Naive thymus-derived CD8-positive, alpha-beta T cell (primary cell): ENCODE measurements around the gene TGIF2LX. TPM values are rescaled to one million over a fixed set of nuclear protein-coding genes. Genes with fewer than 3 reads are reported as not detected.
"Not testable (repeated sequence)": the region's sequence is repeated elsewhere in the genome, so short reads cannot be mapped to it uniquely, and the experiment has no call there.

ENCODE experiments used
- ATAC-seq, 2 donors: fragments of 150-1000 bp; cut with Tn5 transposase in 1 of 2; sonication (Bioruptor Pico), chemical (Tn5 transposase) in 1 of 2; 1 replicate in 1 of 2; 2 replicates in 1 of 2; pipeline ENCODE4 v1.10.0; 2021; ENCODE audit warnings: mild to moderate bottlenecking in 2 of 2, moderate library complexity in 2 of 2
- POLR2A ChIA-PET: fragments of 350-600 bp; sonication (Branson Sonifier 250); formaldehyde crosslinking; loops from one replicate; lab custom pipeline; 2021; ENCODE audit warnings: antibody characterized with exemption; lab: Charles Lee
- DNase-seq, 10 donors: peaks; one replicate each; pipeline versions ENCODE4 v3.0.0 to v3.0.0-alpha.2; 2020 to 2022
- H3K27ac Mint-ChIP-seq, 10 donors: one replicate each; pipeline ENCODE4 v1.8.0; 2020 to 2022; ENCODE audit warnings: mild to moderate bottlenecking in 10 of 10, mixed read lengths in 10 of 10, moderate library complexity in 4 of 10, inconsistent platforms in 1 of 10
- H3K27me3 Mint-ChIP-seq, 5 donors: one replicate each; pipeline ENCODE4 v1.8.0; 2021 to 2022; ENCODE audit warnings: mixed read lengths in 5 of 5
- H3K36me3 Mint-ChIP-seq, 3 donors: one replicate each; pipeline ENCODE4 v1.8.0; 2020 to 2022; ENCODE audit warnings: mixed read lengths in 3 of 3, mild to moderate bottlenecking in 2 of 3, inconsistent platforms in 1 of 3
- H3K4me1 Mint-ChIP-seq, 4 donors: one replicate each; pipeline ENCODE4 v1.8.0; 2021 to 2022; ENCODE audit warnings: mixed read lengths in 4 of 4
- H3K4me3 Mint-ChIP-seq, 10 donors: one replicate each; pipeline ENCODE4 v1.8.0; 2020 to 2022; ENCODE audit warnings: mild to moderate bottlenecking in 10 of 10, mixed read lengths in 10 of 10, moderate library complexity in 6 of 10, inconsistent platforms in 1 of 10
- H3K9me3 Mint-ChIP-seq, 9 donors: one replicate each; pipeline ENCODE4 v1.8.0; 2020 to 2022; ENCODE audit warnings: mixed read lengths in 9 of 9, mild to moderate bottlenecking in 3 of 9, inconsistent platforms in 1 of 9, moderate library complexity in 1 of 9
- polyA plus RNA-seq, 3 donors: library from polyadenylated mRNA; unstranded; fragments of 300-500 nt; fragmentation: Illumina TruSeq; gene quantifications; one replicate each; pipeline ENCODE4 v1.2.3, GENCODE V29; 2021
- total RNA-seq, 8 experiments: library from RNA in 2 of 8; stranded (reverse) in 2 of 8; gene quantifications; one replicate each; pipeline ENCODE4 v1.2.3 and lab custom pipeline; 2021 to 2026

The TGIF2LX gene
- total RNA-seq (not detected), polyA plus RNA-seq (not detected), total RNA-seq (lab: John Stamatoyannopoulos, UW) (0 reads per million in 6 experiments)

DNA sequence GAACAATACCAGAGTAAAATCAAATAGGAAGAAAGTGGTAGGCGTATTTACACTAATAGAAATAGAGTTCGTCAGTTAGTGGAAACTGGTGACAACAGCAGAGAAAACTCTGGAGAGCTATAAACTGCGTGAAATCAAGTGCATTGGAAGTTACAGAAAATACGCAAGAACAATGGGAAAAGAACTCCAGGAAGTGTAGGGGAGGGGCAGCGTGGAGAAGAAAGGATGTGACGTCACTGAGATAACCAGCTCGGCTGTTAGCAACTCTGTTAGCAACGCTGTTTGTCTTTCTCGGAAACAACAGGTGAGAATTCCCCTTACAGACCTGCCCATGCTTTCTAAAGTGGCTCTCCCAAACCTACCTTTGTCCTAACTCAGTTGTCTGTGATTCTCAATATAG, at the start of gene TGIF2LX:
Gene TGIF2LX, plus strand, starts transcription at position 244 of the 400 bp plus-strand sequence. CDS start 178 bp downstream, outside the sequence.
- ATAC-seq, H3K36me3 Mint-ChIP-seq: not testable (repeated sequence)

DNA sequence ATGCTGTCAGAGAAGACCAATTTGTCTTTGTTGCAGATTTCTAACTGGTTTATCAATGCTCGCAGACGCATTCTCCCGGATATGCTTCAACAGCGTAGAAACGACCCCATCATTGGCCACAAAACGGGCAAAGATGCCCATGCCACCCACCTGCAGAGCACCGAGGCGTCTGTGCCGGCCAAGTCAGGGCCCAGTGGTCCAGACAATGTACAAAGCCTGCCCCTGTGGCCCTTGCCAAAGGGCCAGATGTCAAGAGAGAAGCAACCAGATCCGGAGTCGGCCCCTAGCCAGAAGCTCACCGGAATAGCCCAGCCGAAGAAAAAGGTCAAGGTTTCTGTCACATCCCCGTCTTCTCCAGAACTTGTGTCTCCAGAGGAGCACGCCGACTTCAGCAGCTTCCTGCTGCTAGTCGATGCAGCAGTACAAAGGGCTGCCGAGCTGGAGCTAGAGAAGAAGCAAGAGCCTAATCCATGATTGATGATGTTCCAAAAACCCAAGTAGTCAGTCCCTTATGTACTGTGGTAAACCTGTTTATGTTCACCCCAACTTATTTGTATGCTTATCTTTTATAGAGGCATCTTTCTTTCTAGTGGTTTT, 728 bp downstream of the TGIF2LX start:
- POLR2A ChIA-PET, H3K36me3 Mint-ChIP-seq, H3K4me1 Mint-ChIP-seq, H3K27ac Mint-ChIP-seq, H3K9me3 Mint-ChIP-seq, DNase-seq, H3K4me3 Mint-ChIP-seq, ATAC-seq, H3K27me3 Mint-ChIP-seq: not testable (repeated sequence)

More for the DNA sequence above, at the start of gene TGIF2LX:
- H3K9me3 Mint-ChIP-seq, H3K4me3 Mint-ChIP-seq, H3K27me3 Mint-ChIP-seq, DNase-seq, H3K27ac Mint-ChIP-seq, H3K4me1 Mint-ChIP-seq, POLR2A ChIA-PET: not testable (repeated sequence)

- H3K36me3 Mint-ChIP-seq, POLR2A ChIA-PET, H3K4me3 Mint-ChIP-seq, ATAC-seq, DNase-seq, H3K27ac Mint-ChIP-seq, H3K4me1 Mint-ChIP-seq, H3K9me3 Mint-ChIP-seq, H3K27me3 Mint-ChIP-seq: not testable (repeated sequence)
Measured at GRCh38 chrX:89943077-89943476, 21.4 kb downstream of the TGIF2LX start.

DNA sequence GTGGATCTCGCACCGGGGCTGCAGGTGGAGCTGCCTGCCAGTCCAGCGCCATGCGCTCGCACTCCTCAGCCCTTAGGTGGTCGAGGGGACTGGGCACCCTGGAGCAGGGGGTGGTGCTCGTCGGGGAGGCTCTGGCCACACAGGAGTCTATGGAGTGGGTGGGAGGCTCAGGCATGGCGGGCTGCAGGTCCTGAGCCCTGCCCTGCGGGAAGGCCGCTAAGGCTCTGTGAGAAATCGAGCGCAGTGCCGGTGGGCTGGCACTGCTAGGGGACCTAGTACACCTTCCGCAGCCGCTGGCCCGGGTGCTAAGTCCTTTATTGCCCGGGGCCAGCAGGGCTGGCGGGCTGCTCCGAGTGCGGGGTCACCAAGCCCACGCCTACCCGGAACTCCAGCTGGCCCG, 43.9 kb downstream of the TGIF2LX start:
- H3K36me3 Mint-ChIP-seq, H3K4me1 Mint-ChIP-seq, H3K4me3 Mint-ChIP-seq, H3K27ac Mint-ChIP-seq, ATAC-seq, H3K9me3 Mint-ChIP-seq, POLR2A ChIA-PET, H3K27me3 Mint-ChIP-seq, DNase-seq: not testable (repeated sequence)
